Esophagus mucosa (tissue), 1 donor: Measurements from ENCODE around the gene SMIM13. TPM values are rescaled to one million over a fixed set of nuclear protein-coding genes. Genes with fewer than 3 reads are reported as not detected.

Experiments used
- ATAC-seq: fragments of 200-7000 bp; cut with Tn5 transposase; one replicate; pipeline ENCODE4 v1.9.1; 2020
- total RNA-seq: library from RNA; stranded (reverse); gene quantifications from one replicate; pipeline ENCODE4 v1.2.4, GENCODE V29; 2023
- donor health status: DM: yes; HTN: yes; CAD: no.

The SMIM13 gene
- 5.5 TPM for total RNA-seq

GRCh38 chr6:11093626-11094410, at the start of gene SMIM13:
TSS of gene SMIM13 (plus strand) at chr6:11093834. CDS start at chr6:11094314, 480 bp downstream.
- ATAC-seq, result peak; percentile 98

GRCh38 chr6:11043961-11044711, 49.5 kb upstream of the SMIM13 start, which contains the start of gene ELOVL2:
TSS of gene ELOVL2 (minus strand) at chr6:11044305. CDS start at chr6:11044230, 75 bp downstream.
- peak; percentile 52 for ATAC-seq

- ATAC-seq, result no peak
These were observed 48.9 kb upstream of the SMIM13 start for GRCh38 chr6:11044712-11045167.

DNA sequence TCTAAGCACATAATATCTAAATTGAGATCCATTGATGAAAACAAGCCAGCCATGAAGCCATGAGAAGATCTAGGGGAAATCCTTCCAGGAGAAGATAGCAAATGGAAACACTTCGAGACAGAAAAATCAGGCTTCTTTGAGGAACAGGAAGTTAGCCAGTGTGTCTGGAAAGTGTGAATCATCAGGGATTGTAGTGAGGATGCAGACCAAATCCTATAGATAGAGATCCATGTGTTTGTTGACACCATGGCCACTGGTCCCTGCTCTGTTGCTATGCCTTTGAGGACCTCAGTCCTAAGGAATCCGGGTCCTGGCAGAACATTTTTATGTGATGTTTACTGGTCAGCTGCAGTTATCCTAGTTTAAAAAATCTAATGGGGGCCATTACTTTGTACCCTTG, 42.9 kb upstream of the SMIM13 start:
- no peak for ATAC-seq

DNA sequence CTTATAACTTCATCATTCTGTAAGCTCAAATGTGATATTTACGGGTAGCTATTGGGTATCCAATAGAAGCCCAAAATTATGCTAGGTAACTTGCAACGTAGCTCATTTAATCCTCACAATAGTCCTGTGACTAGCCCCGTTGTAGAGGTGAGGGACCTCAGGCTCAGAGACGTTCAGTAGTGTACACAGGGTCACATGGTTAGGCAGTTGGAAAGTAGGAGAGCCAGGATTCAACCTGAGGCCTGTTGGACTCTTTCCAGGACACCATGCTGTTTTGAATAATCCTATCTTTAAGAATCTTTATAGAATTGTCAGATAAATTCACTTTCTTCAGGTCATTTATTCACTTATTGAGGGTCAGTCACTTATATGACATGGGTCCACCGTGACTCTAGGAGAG, 40.3 kb upstream of the SMIM13 start:
- no peak for ATAC-seq

GRCh38 chr6:11054722-11055121, 38.9 kb upstream of the SMIM13 start:
- ATAC-seq, result no peak

DNA sequence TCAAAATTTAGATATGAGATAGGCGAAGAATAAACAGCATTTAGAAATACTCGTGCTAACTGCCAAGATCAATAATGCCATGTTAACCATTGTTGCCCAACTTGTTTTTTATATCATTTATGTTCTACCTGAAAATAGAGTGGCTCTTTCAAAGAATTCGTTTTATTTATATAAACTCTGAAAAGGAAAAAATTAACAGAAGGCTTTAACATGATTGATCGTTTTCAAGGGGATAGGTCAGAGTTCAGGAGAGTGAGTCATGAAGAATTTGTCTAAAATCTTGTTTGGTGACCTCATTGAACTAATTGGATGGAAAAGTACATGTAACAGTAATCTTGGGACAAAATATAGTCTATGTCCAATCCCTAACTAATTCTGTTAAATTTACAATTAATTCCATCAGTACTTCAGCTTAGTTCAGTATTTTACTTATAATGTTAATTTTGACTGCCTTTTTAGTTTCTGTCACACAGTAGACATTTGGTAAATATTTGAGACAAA, 38.5 kb upstream of the SMIM13 start:
- no peak for ATAC-seq

GRCh38 chr6:11056871-11057270, 36.8 kb upstream of the SMIM13 start:
- ATAC-seq, result no peak

DNA sequence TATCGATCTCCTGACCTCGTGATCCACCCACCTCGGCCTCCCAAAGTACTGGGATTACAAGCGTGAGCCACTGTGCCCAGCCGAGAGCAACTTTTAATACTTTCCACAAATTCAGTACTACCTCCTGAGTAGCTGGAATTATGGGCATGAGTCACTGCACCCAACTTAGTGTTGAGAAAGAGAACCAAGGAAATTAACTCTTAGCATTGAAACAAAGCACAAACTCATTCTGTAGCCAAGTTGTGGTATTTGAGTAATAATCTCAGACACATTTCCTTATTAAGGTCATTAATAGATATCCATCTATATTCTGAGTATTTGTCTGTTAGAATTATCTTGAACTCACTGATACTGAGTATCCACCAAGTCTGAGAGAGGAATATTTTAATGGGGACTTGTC, 35.2 kb upstream of the SMIM13 start:
- ATAC-seq, result no peak

- no peak for ATAC-seq
These were observed 31.6 kb upstream of the SMIM13 start for GRCh38 chr6:11062083-11062482.

DNA sequence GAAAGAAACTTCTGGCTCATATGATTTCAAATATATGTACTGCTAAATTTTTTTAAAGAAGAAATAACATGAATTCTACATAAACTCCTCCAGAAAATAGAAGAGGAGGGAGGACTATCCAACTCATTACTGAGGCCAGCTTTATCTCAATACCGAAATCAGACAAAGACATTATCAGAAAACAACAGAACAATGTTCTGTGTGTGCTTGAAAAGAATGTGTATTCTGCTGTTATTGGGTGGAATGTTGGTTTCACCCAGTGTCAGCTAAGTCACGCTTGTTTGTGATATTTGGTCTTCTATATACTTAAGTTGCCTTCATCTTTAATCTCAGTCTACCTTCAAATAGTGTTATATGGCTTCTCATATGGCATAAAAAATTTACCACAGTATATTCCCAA, 30.9 kb upstream of the SMIM13 start:
- ATAC-seq, result no peak

- no peak for ATAC-seq
These were observed 28.8 kb upstream of the SMIM13 start for GRCh38 chr6:11064836-11065235.

- ATAC-seq, result no peak
These were observed 28.0 kb upstream of the SMIM13 start for GRCh38 chr6:11065436-11066202.

- ATAC-seq, result no peak
These were observed 26.9 kb upstream of the SMIM13 start for GRCh38 chr6:11066505-11067347.

GRCh38 chr6:11067348-11067747, 26.3 kb upstream of the SMIM13 start:
- ATAC-seq, result no peak

- ATAC-seq, result no peak
These were observed 23.9 kb upstream of the SMIM13 start for GRCh38 chr6:11069760-11070159.

DNA sequence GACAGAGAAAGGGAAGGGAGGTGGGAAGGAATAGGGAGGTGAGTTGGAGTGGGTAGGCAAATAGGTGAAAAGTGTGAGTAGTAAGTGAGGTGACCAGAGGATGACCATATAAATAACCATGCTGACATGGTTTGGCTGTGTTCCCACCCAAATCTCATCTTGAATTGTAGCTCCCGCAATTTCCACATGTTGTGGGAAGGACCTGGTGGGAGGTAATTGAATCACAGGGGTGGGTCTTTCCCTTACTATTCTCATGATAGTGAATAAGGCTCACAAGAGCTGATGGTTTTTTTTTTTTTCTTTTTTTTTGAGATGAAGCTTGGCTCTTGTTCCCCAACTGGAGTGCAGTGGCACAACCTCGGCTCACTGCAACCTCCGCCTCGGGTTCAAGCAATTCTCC, 21.5 kb upstream of the SMIM13 start:
- no peak for ATAC-seq

GRCh38 chr6:11076540-11076939, 17.1 kb upstream of the SMIM13 start:
- no peak for ATAC-seq

- ATAC-seq, result no peak
These were observed 15.4 kb upstream of the SMIM13 start for GRCh38 chr6:11078266-11078665.

- ATAC-seq, result no peak
These were observed 13.3 kb upstream of the SMIM13 start for GRCh38 chr6:11080296-11080695.

GRCh38 chr6:11083491-11083890, 10.1 kb upstream of the SMIM13 start:
- no peak for ATAC-seq

DNA sequence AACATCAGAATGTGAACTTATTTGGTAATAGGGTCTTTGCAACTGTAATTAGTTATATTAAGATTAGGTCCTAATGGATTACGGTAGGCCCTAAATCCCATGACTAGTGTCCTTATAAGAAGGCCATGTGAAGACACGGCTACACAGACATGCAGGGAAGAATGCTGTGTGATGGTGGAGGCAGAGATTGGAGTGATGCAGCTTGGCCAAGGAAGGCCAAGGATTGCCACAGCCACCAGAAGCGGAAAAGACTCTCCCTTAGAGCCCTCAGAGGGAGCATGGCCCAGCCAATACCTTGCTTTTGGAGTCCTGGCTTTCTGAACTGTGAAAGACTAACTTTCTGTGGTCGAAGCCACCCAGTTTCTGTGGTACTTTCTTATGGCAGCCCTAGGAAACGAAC, 9.7 kb upstream of the SMIM13 start:
- no peak for ATAC-seq
